Measurements from ENCODE around the gene IL19.
"Not testable (repeated sequence)": the region's sequence is repeated elsewhere in the genome, so short reads cannot be mapped to it uniquely, and the experiment has no call there.

The IL19 gene

GRCh38 chr1:206778031-206778430 is 7.5 kb downstream of the IL19 start:
- no peak for DNase-seq

GRCh38 chr1:206778911-206779310 is 8.3 kb downstream of the IL19 start:
- not testable (repeated sequence) for DNase-seq

- no peak for DNase-seq
Observed at GRCh38 chr1:206779638-206780037, 9.1 kb downstream of the IL19 start.

GRCh38 chr1:206782448-206782847 is 11.9 kb downstream of the IL19 start:
- DNase-seq = no peak

- no peak for DNase-seq
Observed at GRCh38 chr1:206783506-206783905, 12.9 kb downstream of the IL19 start.

GRCh38 chr1:206784471-206784903 is 13.9 kb downstream of the IL19 start:
- DNase-seq = no peak

GRCh38 chr1:206785182-206785765 is 14.7 kb downstream of the IL19 start:
- no peak for DNase-seq

GRCh38 chr1:206786212-206786886 is 15.8 kb downstream of the IL19 start:
- DNase-seq = no peak

- no peak for DNase-seq
Observed at GRCh38 chr1:206787891-206788290, 17.3 kb downstream of the IL19 start.

- no peak for DNase-seq
Observed at GRCh38 chr1:206788487-206789050, 18.0 kb downstream of the IL19 start.

- DNase-seq = no peak
Observed at GRCh38 chr1:206790502-206791250, 20.1 kb downstream of the IL19 start.

- DNase-seq = no peak
Observed at GRCh38 chr1:206792939-206793607, 22.5 kb downstream of the IL19 start.

GRCh38 chr1:206793620-206794019 is 23.0 kb downstream of the IL19 start:
- no peak for DNase-seq

- no peak for DNase-seq
Observed at GRCh38 chr1:206794294-206794908, 23.8 kb downstream of the IL19 start.

- DNase-seq = no peak
Observed at GRCh38 chr1:206796116-206796515, 25.5 kb downstream of the IL19 start.

GRCh38 chr1:206796981-206797402 is 26.4 kb downstream of the IL19 start:
- no peak for DNase-seq

GRCh38 chr1:206797534-206798383 is 27.2 kb downstream of the IL19 start:
- no peak for DNase-seq

GRCh38 chr1:206798384-206798996 is 27.9 kb downstream of the IL19 start:
- no peak for DNase-seq

GRCh38 chr1:206799311-206799710 is 28.7 kb downstream of the IL19 start:
- DNase-seq = no peak

GRCh38 chr1:206800411-206800810 is 29.8 kb downstream of the IL19 start:
- no peak for DNase-seq

GRCh38 chr1:206800891-206801290 is 30.3 kb downstream of the IL19 start:
- no peak for DNase-seq

Measured in amniotic stem cell (primary cell).